Measurements from ENCODE around the gene ZSCAN31.

The ZSCAN31 gene

DNA sequence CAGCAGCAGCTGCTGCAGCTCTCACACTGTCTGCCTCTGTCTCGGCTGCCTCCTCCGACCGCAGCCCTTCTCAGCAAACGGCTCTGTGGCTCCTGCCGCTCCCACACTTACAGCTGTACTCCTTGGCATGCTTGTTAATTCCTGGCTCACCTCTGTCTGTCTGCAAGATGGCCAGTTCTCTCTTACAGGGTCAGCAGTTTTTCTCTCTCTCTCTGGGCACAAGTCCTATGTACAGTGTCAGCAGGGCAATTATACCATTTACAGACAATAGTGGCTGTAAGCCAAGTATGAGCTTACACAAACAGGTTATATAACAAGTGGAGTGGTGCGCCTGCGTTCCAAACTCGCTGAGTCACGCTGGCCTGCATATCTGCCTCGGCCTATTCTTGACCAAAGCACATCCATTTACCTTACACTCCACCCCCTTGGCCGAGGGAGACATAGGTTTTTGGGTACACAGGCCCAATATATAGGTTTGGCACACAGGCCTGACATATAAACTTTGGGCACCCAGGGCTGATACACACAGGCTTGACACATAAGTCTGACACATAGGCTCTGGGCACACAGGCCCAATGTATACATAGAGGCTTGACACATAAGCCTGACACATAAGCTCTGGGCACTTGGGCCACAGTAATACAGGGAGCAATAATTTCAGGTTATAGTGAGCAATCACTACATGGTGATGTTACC, 18.2 kb upstream of the ZSCAN31 start:
- DNase-seq: peak in 12 of 51 donors; percentile 0 to 40 (median 11)

DNA sequence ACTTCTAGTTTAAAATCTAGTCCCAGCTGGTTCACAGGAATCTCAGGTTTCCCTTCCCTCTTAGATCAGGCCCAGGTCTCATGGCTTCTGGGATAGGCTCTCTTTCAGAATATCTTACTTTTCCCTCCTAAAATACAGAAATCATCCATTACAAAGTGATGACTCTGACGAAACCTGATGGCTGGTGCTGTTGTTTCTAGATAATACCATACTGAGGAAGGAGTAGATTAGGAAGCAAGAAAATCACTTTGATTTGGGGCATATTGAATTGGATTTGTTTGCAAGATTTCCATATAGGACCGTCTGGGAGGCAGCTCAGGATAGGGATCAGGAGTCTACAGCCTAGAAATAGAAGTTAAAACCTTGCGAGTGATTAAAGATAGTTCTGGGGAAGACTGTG, 17.4 kb upstream of the ZSCAN31 start:
- no peak for DNase-seq

DNA sequence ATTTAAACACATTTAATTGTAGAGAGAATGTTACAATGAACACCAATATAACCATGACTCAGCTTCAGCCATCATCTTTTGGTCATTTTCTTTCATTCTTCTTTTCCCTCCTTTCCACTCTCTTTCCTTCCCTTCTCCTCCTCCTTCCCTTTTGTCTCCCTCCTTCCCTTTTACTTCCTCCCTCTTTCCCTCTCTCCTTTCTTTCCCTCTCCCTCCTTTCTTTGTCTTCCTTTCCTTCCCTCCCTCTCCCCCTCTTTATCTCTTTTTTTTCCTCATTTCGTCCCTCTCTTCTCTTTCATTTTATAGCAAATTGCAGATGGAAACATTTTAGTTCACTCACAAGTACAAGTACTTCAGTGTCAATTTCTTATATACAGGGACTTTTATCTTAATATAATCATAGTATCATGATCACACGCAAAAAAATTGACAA, 15.6 kb upstream of the ZSCAN31 start:
- no peak for DNase-seq

DNA sequence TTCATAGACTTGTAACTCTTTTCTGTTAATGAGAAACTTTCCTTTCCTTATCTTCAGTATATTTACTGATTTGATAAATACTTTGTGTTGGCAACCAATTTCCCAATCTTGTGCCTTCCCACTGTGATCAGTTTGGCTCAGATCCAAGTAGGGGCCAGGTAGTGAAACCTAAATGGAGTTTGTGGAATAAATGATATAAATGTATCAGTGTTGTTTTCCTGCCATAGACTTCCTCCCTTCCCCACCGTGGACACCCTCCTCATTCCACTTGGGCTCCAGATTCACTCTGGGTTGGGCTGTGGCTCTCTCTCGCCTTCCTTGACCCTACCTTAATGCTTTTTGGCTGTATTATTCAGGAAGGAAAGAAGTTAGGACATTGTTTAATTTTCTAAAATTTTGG, 15.1 kb upstream of the ZSCAN31 start:
- DNase-seq: no peak

DNA sequence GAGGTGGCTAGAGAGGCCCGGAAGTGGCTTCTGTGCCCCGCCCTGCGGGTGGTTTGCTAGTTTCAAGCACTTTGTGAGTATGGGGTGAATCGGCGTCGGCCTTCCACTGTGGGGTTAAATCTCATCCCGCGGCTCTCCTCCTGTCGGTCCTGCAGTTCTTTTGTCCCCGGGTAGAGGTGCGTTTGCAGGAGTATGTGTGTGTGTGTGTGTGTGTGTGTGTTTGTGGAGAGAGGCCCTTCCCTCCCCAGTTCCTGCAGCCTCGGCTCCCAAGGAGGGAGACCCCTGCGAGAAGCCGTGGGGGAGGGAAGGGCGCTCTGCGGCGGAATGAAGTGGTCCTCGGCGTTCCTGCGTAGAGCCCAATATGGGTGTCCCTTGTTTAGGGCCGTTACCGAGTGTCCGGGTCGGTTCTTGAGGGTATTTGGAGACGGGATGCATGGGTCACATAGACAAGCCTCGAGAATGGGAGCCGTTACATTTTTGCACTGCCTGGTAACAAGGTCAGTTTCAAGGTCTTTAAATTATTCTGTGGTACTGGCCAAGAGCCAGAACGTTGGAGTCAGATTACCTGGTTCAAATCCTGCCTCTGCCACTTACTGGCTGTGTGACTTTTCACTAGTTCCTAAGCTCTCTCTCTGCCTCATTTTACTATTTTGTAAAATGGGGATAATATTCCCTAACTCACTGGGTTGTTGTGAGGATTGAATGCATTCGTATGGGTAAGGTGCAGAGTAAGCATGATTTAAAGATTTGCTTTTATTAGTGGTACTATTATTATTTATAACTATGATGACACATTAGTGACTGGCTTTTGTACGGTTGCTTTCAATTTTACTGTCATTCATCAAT, 14.2 kb upstream of the ZSCAN31 start, which contains the start of gene ZKSCAN3:
ZKSCAN3 (plus strand) TSS at position 56 of the 846 bp plus-strand sequence. CDS start 9,640 bp downstream, outside the sequence.
- peak in 50 of 51 donors; percentile 20 to 89 (median 72) for DNase-seq

DNA sequence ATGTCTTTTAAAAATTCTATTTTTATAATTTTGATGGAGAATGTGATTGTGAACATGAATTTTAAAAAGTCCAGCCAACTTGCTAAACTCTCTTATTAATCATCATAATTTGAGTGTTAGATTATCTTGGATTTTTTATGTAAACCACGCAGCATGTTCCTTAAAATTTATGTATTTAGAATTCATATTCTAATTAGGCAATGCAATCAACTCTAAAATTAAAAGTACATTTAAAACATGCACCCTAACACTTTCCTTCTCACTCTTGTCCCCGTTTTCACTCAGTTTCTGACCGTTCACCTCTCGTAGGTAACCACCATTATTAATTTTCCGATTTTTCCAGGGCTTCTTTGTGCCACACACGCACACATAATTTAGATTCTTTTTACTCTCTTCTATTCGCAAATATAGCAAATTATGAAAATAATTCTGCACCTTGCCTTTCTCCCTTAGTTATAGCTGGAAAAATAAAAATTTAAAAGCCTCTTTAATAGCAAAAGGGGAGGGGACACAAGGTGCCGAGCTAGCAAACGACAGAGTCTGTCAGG, 13.5 kb upstream of the ZSCAN31 start:
- DNase-seq: no peak

DNA sequence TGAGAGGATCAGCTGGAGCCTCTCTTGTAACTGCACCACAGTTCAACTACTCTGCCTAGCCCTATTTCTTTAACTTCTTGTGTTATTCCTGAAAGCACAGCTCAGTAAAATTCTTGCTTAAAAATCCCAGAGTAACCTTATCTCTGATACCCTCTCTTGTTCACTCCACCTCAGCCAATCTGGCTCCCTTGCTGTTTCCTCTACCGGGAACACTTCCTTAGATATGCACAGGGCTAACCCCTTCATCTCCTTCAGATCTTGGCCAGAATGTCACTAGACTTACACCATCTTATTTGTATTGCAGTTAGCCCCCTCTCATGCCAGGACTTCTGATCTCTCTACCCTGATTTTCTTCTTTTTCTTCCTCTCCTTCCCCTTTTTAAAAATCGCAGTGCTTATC, 11.2 kb upstream of the ZSCAN31 start:
- DNase-seq: no peak

DNA sequence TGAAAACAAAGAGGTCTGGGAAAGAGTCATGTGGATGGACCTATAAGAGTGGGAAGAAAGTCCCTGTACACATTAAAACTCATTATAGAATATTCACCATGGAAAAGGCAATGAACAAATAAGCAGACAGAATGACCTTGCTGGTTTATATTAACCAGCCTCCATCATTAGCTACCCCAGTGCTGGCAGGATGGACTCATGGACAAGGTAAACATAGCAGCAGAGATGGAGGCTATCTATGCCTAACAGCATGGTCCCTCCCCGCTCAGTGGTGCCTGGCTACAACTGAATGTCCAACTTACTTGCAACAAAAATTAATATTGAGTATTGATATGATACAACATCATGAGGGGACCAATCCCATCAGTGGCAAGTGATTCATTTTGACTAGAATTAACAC, 9.3 kb upstream of the ZSCAN31 start:
- DNase-seq: no peak

DNA sequence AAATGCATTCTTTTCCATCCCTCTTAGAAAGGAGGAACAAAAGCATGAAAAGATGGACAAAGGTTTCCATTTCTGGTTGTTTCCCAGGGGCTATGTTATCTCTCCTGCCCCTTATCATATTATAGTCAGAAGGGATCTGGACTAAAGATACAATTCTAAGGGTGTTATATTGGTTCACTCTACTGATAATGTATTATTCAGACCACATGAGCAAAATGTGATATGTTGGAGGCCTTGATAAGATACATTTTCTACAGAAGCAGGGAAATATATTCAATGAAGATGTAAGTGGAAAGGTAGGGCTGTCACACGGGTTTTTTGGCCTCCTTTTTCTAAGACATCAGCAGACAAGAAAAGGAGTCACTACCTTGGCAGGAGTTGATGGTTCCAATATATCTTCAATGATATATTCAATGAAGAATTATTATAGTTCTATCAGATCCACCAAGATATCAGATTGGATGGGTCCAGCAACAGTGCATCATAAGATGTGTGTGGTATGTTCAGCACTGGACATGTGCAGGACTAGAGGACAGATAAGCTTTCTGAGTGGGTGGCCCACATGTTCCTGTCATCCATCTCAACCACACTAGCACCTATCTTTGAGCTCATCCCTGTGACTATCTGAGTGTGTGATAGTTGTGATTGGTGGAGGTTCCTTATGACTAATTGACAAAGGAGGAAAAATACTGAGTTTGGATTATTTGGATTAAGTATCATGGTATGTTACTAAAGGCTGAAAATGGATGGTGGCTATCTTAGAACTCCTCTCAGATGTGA, 8.1 kb upstream of the ZSCAN31 start:
- no peak for DNase-seq

DNA sequence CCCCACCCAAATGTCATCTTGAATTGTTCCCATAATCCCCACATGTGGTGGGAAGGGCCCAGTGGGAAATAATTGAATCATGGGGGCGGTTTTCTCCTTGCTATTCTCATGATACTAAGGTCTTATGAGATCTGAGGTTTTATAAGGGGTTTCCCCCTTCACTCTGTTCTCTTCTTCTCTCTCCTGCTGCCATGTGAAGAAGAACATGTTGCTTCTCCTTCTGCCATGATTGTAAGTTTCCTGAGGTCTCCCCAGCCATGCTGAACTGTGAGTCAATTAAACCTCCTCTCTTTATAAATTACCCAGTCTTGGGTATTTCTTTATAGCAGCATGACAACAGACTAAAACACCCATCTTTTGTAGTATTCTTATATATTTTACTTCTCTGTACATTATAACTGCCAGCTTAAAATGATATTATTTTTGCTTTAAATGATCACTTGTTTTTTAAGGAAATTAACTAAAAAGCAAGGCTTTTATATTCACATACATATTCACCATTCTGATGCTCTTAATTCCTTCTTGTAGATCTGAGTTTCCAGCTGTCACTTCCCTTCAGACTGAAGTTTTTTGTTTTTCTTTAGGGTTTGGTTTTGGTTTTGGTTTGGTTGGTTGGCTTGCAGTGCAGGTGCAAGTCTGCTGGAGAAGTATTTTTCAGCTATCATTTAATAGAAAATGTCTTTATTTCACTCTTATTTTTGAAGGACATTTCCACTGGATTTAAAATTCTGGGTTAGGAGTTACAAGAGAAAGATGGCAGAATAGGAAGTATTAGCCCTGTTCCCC, 4.6 kb upstream of the ZSCAN31 start:
- DNase-seq: no peak

DNA sequence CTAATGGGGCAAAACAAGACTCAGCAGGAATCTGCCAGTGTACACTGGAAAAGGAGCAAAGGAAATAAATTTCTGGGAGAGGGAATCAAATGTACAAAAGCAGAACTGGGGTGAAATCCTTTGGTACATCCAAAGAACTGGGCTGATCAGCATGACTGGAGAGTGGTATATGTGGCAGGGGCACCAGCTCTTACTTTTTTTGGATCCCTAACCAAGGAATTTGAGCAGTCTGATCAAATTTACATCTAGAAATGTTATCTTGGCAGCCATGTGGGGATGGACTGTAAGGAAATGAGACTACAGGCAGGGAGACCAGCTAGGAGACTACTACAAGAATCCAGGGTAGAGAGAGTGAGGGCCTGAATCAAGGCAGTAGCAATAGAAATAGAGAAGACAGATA, 1.2 kb upstream of the ZSCAN31 start:
- no peak for DNase-seq

DNA sequence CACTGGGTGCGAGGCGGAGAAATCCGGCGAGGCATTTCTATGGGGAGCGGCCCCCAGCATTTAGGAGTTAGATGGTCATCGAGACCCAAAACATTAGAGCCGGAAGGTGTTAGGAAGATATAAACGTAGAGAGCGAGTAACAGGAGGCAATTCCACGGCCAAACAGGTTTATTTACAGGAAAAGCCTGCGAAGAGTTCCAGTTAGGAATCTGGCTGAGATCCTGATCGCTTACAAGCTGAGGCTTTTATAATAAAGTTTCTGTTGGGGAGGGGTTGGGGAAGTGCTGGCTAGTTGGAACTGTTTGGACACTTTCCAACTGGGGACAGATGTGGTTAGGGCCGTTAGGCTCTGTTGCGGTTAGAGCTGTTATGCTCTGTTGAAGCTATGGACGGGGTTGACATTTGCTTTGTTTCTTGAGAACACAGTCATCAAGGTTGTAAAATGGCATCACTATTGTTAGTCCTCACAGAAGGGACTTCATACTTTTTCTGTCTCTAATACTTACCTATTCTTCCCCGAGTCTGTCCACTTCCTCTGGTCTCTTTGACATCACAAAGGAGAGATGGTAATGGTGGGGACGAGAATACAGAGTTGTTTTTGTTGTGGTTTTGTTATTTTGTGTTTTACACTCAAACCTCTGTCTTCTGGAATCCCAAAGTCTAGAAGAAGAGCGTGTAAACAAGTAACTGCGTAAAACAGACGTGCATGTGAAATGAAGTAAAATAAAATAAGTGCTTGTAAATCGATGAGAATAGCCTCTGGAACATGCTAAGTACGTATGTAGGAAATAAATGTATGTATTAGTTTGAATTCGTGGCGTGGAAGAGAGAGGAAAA, 554 bp upstream of the ZSCAN31 start:
- peak in 10 of 51 donors; percentile 5 to 78 (median 45) for DNase-seq

DNA sequence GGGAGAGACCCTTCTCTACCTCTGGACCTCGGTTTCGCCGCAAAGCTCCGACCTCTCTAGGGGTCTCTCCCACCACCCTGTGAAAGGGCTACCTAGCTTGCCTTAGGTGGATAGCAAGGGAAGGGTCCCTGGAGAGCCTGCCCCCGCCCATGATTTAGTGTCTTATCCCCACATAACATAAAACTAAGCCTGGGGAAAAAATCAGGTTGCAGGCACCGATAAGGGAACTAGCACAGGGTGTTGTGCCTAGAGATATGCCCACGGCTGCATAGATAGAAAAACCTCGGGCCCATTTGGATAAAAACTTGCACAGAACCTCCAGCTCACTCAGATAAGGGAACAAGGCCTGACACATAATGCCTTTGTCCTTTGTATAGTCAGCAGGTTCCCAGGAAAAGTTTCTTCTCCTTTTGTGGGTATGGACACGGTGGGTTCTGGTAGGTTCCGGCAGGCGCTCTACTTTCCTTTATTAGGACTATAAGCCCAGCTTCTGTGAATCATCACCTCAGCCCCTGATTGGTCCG, 846 bp downstream of the ZSCAN31 start:
- peak in 6 of 51 donors; percentile 21 to 52 (median 32) for DNase-seq

DNA sequence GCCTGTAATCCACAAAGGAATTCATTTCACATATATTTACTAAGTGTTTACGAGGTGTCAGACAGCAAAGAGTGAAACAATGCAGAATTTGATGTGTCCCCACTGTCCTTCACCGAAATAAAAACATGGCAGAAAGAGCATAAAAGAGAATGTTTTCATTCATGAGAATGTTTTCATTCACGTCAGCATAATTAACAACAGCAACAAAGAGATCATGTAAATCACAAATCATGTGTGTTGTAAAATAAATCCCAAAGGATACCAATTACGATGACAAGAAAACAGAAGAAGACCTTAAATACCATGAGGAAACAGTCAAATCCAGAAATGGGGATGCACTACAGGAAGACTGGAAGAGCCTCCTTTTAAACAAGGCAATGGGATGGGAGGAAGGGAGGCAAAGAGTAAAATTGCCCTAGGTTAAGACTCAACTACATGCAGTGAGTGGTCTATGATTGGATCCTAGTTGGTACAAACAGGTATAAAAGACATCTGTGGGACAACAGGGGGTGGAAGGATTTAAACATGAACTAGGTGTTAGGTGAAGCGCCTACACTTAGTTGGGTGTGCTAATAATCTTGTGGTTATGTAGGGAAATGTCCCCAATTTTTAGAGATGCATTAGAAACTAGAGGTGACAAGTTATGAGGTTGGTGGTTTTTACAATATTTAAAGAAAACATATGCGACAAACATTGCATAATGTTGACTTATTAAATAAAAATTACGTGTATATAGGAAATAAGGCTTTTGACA, 1.5 kb downstream of the ZSCAN31 start:
- no peak for DNase-seq

DNA sequence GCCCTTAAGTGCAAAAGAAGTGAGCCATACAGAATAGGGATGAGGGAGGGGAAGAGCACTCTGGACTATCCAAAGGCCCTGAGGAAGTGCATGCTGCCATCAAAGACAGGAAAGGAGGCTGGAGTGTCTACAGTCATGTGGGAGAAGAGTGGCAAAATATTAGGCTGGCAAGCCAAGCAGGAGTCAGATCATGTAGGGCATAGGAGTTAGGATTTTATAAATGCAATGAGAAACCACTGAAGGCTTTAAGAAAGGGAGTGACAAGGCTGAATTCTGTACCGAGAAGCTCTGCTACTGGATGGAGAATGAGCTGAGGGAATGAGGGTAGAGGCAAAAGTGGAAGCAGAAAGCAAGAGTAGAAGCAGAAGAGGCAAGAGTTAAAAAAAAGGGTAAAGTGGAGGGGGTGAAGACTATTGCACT, 2.3 kb downstream of the ZSCAN31 start:
- DNase-seq: no peak

DNA sequence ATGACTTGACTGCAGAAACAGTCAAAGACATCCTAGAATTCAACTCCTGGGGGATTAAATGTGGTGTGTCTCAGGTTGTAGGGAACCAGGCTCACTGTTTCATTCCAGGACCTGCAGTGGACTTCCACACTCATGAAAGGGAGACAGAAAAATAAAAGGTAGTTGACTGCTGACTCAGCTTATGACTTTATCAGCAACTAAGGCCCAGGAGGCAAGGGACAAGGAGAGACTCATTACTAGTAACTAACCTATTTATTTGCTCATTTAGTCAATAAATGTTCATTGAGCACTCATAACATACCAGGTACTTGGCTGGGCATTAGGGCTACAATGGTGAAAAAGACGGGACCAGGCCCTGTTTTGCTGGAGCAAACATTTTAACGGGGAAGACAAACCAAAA, 2.9 kb downstream of the ZSCAN31 start:
- no peak for DNase-seq

DNA sequence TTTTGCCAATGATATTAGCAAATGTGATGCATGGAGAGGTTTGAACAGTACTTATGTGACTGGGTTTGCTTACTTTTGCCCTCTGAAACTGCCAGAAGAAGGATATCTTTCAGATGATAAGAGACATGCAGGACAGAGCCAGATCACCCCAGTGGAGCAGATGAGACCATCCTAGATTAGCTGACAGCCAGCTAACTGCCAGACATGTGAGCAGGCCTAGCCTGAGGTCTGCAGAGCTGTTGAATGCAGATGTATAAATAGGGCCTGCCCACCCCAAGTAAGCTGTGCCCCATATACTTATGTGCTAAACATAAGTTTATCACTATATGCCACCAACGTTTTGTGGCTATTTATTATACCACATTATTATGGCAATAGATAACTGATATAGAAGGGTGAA, 5.9 kb downstream of the ZSCAN31 start:
- no peak for DNase-seq

DNA sequence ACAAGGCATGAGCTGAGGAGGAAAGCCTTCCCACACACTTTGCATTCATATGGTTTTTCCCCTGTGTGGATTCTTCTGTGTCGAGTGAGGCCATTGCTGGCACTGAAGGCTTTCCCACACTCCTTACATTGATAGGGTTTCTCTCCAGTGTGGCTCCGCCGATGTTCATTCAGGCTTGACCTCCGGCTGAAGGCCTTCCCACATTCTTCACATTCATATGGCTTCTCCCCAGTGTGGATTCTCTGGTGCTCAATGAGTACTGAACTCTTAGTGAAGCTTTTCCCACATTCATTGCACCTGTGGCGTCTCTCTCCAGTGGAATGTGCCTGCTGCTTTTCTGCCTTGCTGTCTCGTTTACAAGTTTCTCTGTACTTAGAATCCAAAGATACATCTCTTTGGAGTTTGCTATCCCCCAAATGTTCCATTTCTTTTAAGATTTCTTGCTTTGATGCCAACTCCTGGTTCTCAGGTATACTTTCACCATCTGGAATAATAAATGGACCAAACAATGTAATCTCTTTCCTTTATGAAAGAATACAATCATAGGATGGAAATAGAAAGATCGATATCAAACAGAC, 9.5 kb downstream of the ZSCAN31 start:
- DNase-seq: no peak
